Activated CD8-positive, alpha-beta memory T cell treated with anti-CD3 and anti-CD28 coated beads for 1 hour (primary cell): ENCODE measurements around the gene ELANE.

ENCODE experiments used
- DNase-seq, 2 donors: peaks; one replicate each; pipeline ENCODE4 v3.0.0-alpha.2; 2020; ENCODE audit warnings: low read depth in 1 of 2; ENCODE audit errors: extremely low read depth in 1 of 2

The ELANE gene

GRCh38 chr19:861141-861755 is 9.1 kb downstream of the ELANE start:
- no peak for DNase-seq

- DNase-seq, result peak; percentile 35 to 62
Observed at GRCh38 chr19:861756-862580, 9.9 kb downstream of the ELANE start.

GRCh38 chr19:862581-863314 is 10.6 kb downstream of the ELANE start:
- peak; percentile 49 to 70 for DNase-seq

GRCh38 chr19:863315-863620 is 11.2 kb downstream of the ELANE start:
- DNase-seq, result no peak

GRCh38 chr19:866769-867300 is 14.7 kb downstream of the ELANE start:
- no peak for DNase-seq

- no peak for DNase-seq
Observed at GRCh38 chr19:867301-867793, 15.2 kb downstream of the ELANE start.

GRCh38 chr19:867855-868457 is 15.9 kb downstream of the ELANE start:
- no peak for DNase-seq

GRCh38 chr19:868458-869244 is 16.5 kb downstream of the ELANE start:
- no peak for DNase-seq

- no peak for DNase-seq
Observed at GRCh38 chr19:869245-870177, 17.4 kb downstream of the ELANE start.

- no peak for DNase-seq
Observed at GRCh38 chr19:870314-870713, 18.2 kb downstream of the ELANE start.

GRCh38 chr19:870963-871401 is 18.9 kb downstream of the ELANE start:
- DNase-seq, result no peak

GRCh38 chr19:871446-872265 is 19.6 kb downstream of the ELANE start:
- peak in 1 of 2 donors; percentile 28 for DNase-seq

- peak; percentile 67 to 72 for DNase-seq
Observed at GRCh38 chr19:872266-872951, 20.3 kb downstream of the ELANE start.

GRCh38 chr19:873084-873483 is 21.0 kb downstream of the ELANE start:
- peak; percentile 52 to 56 for DNase-seq

- no peak for DNase-seq
Observed at GRCh38 chr19:873561-874041, 21.5 kb downstream of the ELANE start.

- DNase-seq, result no peak
Observed at GRCh38 chr19:875265-875879, 23.3 kb downstream of the ELANE start.

- no peak for DNase-seq
Observed at GRCh38 chr19:876089-876488, 24.0 kb downstream of the ELANE start.
